OCI-LY1 (cell line): ENCODE data around the gene DEFB116.
"Not testable (repeated sequence)": the region's sequence is repeated elsewhere in the genome, so short reads cannot be mapped to it uniquely, and the experiment has no call there.

Experiments
- EZH2 ChIP-seq: fragments of 200-600 bp; sonication (generic), shearing (Covaris generic); IDR thresholded peaks from 2 replicates; pipeline ENCODE4 v1.8.0; 2017; ENCODE audit warnings: borderline replicate concordance, mixed run types, mild to moderate bottlenecking, antibody characterized with exemption, low read length, moderate library complexity, mixed read lengths
- TF ChIP-seq, protein P1 (sequence below): fragments of 200-600 bp; sonication (generic), shearing (Covaris generic); IDR thresholded peaks from 2 replicates; pipeline ENCODE4 v1.5.1; 2017; ENCODE audit warnings: mild to moderate bottlenecking, antibody characterized with exemption, low read length, moderate library complexity, mixed read lengths

GRCh38 chr20:31284964-31285363 is 23.4 kb downstream of the DEFB116 start:
- TF ChIP-seq, protein P1, sequence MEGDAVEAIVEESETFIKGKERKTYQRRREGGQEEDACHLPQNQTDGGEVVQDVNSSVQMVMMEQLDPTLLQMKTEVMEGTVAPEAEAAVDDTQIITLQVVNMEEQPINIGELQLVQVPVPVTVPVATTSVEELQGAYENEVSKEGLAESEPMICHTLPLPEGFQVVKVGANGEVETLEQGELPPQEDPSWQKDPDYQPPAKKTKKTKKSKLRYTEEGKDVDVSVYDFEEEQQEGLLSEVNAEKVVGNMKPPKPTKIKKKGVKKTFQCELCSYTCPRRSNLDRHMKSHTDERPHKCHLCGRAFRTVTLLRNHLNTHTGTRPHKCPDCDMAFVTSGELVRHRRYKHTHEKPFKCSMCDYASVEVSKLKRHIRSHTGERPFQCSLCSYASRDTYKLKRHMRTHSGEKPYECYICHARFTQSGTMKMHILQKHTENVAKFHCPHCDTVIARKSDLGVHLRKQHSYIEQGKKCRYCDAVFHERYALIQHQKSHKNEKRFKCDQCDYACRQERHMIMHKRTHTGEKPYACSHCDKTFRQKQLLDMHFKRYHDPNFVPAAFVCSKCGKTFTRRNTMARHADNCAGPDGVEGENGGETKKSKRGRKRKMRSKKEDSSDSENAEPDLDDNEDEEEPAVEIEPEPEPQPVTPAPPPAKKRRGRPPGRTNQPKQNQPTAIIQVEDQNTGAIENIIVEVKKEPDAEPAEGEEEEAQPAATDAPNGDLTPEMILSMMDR: not testable (repeated sequence)
- not testable (repeated sequence) for TF ChIP-seq EZH2
